SU-DHL-6 (cell line): Measurements from ENCODE around the gene CRACR2A.

ENCODE experiments used
- H2AFZ ChIP-seq: fragments of 200-600 bp; sonication (generic); 2 replicates; pipeline ENCODE4 v1.6.1; 2014; ENCODE audit warnings: low read depth, mild to moderate bottlenecking, moderate library complexity, mixed read lengths, antibody characterized with exemption, low read length; ENCODE audit not compliant: severe bottlenecking
- H3F3A ChIP-seq: fragments of 200-600 bp; shearing (Covaris generic); 2 replicates; pipeline ENCODE4 v1.6.0; 2016; ENCODE audit warnings: antibody characterized with exemption, mild to moderate bottlenecking; ENCODE audit not compliant: insufficient read depth
- H3K27ac ChIP-seq: fragments of 200-600 bp; sonication (generic); 2 replicates; pipeline ENCODE4 v1.5.1; 2016; ENCODE audit warnings: low read depth, mild to moderate bottlenecking, low read length, moderate library complexity, mixed read lengths
- H3K27me3 ChIP-seq: fragments of 200-600 bp; sonication (generic), shearing (Covaris generic); 2 replicates; pipeline ENCODE4 v1.6.0; 2014; ENCODE audit warnings: mild to moderate bottlenecking, low read length
- H3K36me3 ChIP-seq: fragments of 200-600 bp; sonication (generic); 2 replicates; pipeline ENCODE4 v1.6.1; 2014; ENCODE audit warnings: mild to moderate bottlenecking, low read length, mixed read lengths
- H3K4me2 ChIP-seq: fragments of 300-600, 200-600 bp; shearing (Covaris generic), sonication (generic); 2 replicates; pipeline ENCODE4 v1.6.0; 2014; ENCODE audit warnings: low read length, low read depth, mild to moderate bottlenecking; ENCODE audit not compliant: poor library complexity, severe bottlenecking
- H3K4me3 ChIP-seq: fragments of 200-600 bp; sonication (generic); 2 replicates; pipeline ENCODE4 v1.5.1; 2014; ENCODE audit warnings: antibody characterized with exemption, low read length, mild to moderate bottlenecking, mixed read lengths; ENCODE audit not compliant: insufficient read depth, poor library complexity, severe bottlenecking
- H3K79me2 ChIP-seq: fragments of 200-600 bp; sonication (generic); 2 replicates; pipeline ENCODE4 v1.6.1; 2014; ENCODE audit warnings: mild to moderate bottlenecking, low read length, moderate library complexity; ENCODE audit not compliant: insufficient read depth
- H3K9ac ChIP-seq: fragments of 200-600 bp; sonication (generic); 2 replicates; pipeline ENCODE4 v1.7.0; 2014; ENCODE audit warnings: mild to moderate bottlenecking, low read length
- H3K9me2 ChIP-seq: fragments of 200-600 bp; sonication (generic); replicated peaks from 2 replicates; pipeline ENCODE4 v1.6.1; 2014; ENCODE audit warnings: low read length; ENCODE audit not compliant: insufficient read depth
- H3K9me3 ChIP-seq: fragments of 200-600 bp; sonication (generic); 2 replicates; pipeline ENCODE4 v1.6.1; 2014; ENCODE audit warnings: low read length, mixed read lengths; ENCODE audit not compliant: insufficient read depth
- H4K20me1 ChIP-seq: fragments of 200-600 bp; sonication (generic); 2 replicates; pipeline ENCODE4 v1.6.1; 2014; ENCODE audit warnings: low read depth, mild to moderate bottlenecking, antibody characterized with exemption, low read length, moderate library complexity, mixed read lengths
- EZH2phosphoT487 ChIP-seq: fragments of 200-600 bp; sonication (generic), shearing (Covaris generic); conservative IDR thresholded peaks from 2 replicates; pipeline ENCODE4 v1.6.1; 2018; ENCODE audit warnings: mild to moderate bottlenecking, antibody characterized with exemption, low read length, moderate library complexity, mixed read lengths
- TF ChIP-seq, protein P1 (sequence below): fragments of 200-600 bp; sonication (generic); IDR thresholded peaks from one replicate; pipeline ENCODE4 v1.5.1; 2017; ENCODE audit warnings: antibody characterized with exemption, mild to moderate bottlenecking, low read length, moderate library complexity; ENCODE audit not compliant: insufficient read depth, poor library complexity, severe bottlenecking

CRACR2A gene

DNA sequence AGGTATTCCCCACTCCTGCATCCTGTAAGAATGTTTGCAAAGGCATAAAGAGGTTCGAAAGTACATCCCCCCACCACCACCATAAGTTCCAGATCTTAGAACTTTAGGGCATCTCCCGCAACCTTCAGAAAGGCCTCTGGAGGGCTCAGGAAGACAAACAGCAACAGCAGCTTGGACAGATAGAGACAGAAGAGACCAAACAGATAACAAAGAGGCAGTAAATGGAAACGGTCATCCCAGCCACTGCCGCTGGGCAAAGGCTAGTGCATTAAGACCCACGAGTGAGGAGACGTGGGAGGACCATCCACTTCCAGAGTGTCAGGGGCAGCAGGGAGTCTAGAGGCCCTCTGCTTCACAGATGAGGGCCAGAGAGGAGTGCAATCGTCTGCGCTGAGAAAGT is 124.3 kb downstream of the CRACR2A start:
- Histone ChIP-seq H3K27me3 (no peaks in the 10 kb centered on the region), H3F3A (no peaks in the 10 kb centered on the region), H3K9ac (no peak overlapping the region), H2AFZ (no peak overlapping the region), H3K27ac (no peak overlapping the region), H3K9me2 (no peaks in the 10 kb centered on the region), H3K9me3 (no peaks in the 10 kb centered on the region), H4K20me1 (no peaks in the 10 kb centered on the region), H3K4me2 (no peak overlapping the region), H3K36me3 (0 out of 2 replicates have a peak, but pooled peaks cover 3% of the 10 kb centered on the region), H3K79me2 (no peaks in the 10 kb centered on the region), H3K4me3 (no peak overlapping the region)
- TF ChIP-seq, protein P1, sequence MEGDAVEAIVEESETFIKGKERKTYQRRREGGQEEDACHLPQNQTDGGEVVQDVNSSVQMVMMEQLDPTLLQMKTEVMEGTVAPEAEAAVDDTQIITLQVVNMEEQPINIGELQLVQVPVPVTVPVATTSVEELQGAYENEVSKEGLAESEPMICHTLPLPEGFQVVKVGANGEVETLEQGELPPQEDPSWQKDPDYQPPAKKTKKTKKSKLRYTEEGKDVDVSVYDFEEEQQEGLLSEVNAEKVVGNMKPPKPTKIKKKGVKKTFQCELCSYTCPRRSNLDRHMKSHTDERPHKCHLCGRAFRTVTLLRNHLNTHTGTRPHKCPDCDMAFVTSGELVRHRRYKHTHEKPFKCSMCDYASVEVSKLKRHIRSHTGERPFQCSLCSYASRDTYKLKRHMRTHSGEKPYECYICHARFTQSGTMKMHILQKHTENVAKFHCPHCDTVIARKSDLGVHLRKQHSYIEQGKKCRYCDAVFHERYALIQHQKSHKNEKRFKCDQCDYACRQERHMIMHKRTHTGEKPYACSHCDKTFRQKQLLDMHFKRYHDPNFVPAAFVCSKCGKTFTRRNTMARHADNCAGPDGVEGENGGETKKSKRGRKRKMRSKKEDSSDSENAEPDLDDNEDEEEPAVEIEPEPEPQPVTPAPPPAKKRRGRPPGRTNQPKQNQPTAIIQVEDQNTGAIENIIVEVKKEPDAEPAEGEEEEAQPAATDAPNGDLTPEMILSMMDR, result no peak
- no peak for TF ChIP-seq EZH2phosphoT487

DNA sequence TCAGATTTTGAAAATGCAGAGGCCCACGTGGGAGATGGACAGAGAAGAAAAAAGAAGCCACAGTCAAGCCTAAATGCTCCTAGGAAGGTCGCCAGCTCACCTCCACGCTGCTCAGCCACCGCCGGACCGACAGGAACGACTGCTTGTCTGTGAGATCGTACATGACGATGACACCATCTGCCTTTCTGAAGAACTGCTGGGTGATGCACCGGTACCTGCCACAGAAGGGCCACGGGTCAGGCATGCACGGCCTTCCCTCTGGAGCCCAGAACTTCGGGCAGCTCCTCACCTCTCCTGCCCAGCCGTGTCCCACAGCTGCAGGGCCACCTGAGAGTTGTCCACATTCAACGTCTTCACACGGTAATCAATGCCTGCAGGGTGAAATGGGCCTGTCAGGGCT is 125.6 kb downstream of the CRACR2A start:
- H4K20me1 ChIP-seq, result no peaks in the 10 kb centered on the region
- H2AFZ ChIP-seq, result no peak overlapping the region
- H3K36me3 ChIP-seq, result 0 out of 2 replicates have a peak, but pooled peaks cover 3% of the 10 kb centered on the region
- no peaks in the 10 kb centered on the region for H3K79me2 ChIP-seq
- H3K27ac ChIP-seq, result no peak overlapping the region
- no peaks in the 10 kb centered on the region for H3K27me3 ChIP-seq
- no peaks in the 10 kb centered on the region for H3K9me2 ChIP-seq
- H3K4me2 ChIP-seq, result no peak overlapping the region
- no peaks in the 10 kb centered on the region for H3K9me3 ChIP-seq
- no peak overlapping the region for H3K9ac ChIP-seq
- H3K4me3 ChIP-seq, result no peak overlapping the region
- TF ChIP-seq EZH2phosphoT487, result no peak
- TF ChIP-seq, protein P1, result no peak
- H3F3A ChIP-seq, result no peaks in the 10 kb centered on the region

DNA sequence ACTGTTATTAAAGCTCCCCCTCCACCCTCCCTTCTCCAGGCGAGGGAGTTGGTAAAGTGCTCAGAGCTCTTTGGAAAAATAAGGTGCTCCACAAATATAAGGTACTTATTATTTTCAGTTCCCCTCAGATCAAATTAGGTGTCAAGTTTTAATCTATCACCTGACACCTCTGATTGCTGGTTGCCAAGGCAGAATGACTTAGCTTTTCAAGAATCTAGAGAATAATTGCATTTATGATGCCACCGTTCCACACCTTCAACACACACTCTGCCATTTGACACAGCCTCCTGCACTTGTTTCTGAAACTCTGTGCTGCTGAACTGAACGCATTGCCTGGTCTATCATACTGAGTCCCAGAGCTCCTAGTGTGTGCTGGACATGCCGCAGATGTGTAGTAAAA is 128.6 kb downstream of the CRACR2A start:
- Histone ChIP-seq H3K79me2 (no peaks in the 10 kb centered on the region), H3K4me3 (no peak overlapping the region), H3K27ac (no peak overlapping the region), H3K9me3 (no peaks in the 10 kb centered on the region), H3K27me3 (no peaks in the 10 kb centered on the region), H3K4me2 (no peak overlapping the region), H2AFZ (no peak overlapping the region), H3K36me3 (0 out of 2 replicates have a peak, but pooled peaks cover 3% of the 10 kb centered on the region), H3K9me2 (no peaks in the 10 kb centered on the region), H4K20me1 (no peaks in the 10 kb centered on the region), H3K9ac (no peak overlapping the region), H3F3A (no peaks in the 10 kb centered on the region)
- TF ChIP-seq, protein P1, result no peak
- TF ChIP-seq EZH2phosphoT487, result no peak
